Sciatic nerve (tissue), 2 donors: ENCODE results near the gene F7. TPM values are rescaled to one million over a fixed set of nuclear protein-coding genes. Genes with fewer than 3 reads are reported as not detected.
"Not testable (repeated sequence)": the region's sequence is repeated elsewhere in the genome, so short reads cannot be mapped to it uniquely, and the experiment has no call there.

Experiments used
- ATAC-seq: fragments of 200-7000 bp; cut with Tn5 transposase; one replicate; pipeline ENCODE4 v1.9.1; 2020; ENCODE audit warnings: mild to moderate bottlenecking, moderate library complexity
- DNase-seq: peaks from one replicate; pipeline ENCODE4 v3.0.0-alpha.2; 2020; ENCODE audit warnings: low spot score
- intact Hi-C: fragments of 100-400 bp; cut with DNase I; formaldehyde crosslinking; loops from one replicate; pipeline ENCODE4 v1.14.2; 2022
- total RNA-seq: library from RNA; stranded (reverse); fragmentation: NEBNext Ultra II Directional; extraction: Animal tissue kit (Norgen Biotek cat#: 25700); gene quantifications from one replicate; pipeline ENCODE4 v1.2.1, GENCODE V29; 2021
- donor health status: DM: no; HTN: no; CAD: no.
- donor health status: DM: no; HTN: no; CAD: no.

Gene F7
- total RNA-seq, 1 donor from 2014 or later, result 0.27 TPM

DNA sequence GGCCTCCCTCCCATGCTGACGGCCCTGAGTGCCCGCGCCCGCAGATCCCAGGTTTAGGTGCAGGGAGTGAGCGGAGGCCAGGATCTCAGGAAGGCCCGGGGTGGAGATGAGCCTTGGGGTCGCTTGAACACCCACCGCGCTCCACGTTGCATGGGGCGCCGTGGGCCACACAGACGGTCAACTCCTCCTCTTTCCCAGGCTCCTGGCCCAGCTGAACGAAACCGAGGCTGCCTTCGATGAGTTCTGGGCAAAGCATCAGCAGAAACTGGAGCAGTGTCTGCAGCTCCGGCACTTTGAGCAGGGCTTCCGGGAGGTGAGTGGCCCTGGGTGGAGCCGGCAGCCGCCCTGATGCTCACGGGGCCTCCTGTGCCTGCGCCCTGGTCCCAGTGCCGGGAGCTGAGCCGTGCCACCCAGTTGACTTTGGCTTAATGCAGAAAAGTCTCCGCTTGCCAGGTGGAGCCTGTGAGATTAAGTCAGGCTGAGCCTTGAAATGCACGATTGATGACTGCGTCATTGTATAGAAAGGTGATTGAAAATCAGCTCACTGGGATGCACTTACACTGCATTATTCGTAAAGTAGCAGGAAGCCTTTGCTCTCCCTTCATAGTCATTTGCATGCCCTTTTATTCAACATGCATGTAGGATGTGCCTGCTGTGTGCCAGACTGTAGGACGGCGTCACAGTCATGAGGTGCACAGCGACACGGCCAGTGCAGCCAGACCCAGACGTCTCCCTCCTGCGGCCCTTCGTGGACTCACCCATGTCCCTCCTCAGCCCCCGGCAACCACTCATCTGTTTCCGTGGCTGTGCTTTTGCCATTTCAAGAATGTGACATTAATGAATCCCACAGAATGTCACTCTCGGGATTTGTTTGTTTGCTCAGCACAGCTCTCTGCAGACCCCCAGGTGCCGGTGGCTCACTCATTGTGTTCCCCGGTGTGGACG, 35.5 kb upstream of the F7 start:
- DNase-seq (no peak), ATAC-seq (no peak)
- intact Hi-C loops, result no loop called here

DNA sequence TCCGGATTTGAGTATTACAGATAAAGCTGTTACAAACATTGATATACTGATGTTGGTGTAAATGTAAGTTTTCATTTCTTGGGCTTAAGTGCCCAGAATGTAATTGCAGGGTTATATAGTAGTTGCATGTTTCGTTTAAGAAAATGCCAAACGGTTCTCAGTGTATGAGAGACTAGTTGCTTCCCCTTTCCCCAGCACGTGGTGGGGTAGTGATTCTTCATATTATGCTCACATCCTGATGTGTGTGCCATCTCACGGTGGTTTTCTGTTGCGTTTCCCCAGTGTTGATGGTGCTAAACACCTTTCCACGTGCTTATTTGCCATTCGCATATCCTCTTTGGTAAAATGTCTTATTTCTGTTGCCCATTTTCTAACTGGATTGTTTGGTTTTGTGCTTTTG, 34.7 kb upstream of the F7 start:
- ATAC-seq (no peak), DNase-seq (no peak)
- intact Hi-C loops, result no loop called here

DNA sequence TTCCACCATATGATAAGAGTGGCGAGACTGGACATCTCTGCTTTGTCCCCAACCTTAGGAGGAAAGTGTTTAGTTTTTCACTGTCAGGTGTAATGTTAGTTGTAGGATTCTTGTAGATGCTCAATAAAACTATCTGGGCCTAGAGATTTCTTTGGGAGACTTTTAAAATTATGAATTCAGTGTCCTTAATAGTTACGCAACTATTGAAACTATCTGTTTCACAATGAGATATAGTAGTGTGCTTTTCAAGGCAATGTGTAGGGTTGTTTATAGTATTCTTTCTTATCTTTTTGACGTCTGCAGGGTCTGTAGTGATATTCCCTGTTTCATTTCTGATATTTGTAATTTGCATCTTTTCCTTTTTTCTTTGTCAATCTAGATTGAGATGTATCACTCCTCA, 33.2 kb upstream of the F7 start:
- intact Hi-C loops, result no loop called here
- ATAC-seq (no peak), DNase-seq (no peak)

DNA sequence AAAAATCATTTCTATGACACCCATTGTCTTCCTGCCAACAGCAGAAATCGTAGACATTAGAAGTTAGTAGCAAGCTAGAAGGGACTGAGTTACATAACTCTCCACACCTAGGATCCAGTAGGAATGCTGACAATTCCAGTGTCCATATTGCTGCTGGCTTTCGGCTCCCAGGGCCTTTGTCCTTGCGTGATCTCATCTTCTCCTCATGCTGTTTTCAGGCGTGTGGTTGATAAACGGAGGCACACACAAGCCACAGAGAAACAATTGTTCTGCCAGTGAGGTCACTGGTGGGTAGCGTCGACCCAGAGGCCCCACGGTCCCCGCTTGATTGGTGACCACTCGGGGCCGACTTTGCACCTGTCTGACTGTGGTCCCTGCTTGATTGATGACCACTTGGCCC, 31.6 kb upstream of the F7 start:
- intact Hi-C loops, result no loop called here
- ATAC-seq (no peak), DNase-seq (no peak)

DNA sequence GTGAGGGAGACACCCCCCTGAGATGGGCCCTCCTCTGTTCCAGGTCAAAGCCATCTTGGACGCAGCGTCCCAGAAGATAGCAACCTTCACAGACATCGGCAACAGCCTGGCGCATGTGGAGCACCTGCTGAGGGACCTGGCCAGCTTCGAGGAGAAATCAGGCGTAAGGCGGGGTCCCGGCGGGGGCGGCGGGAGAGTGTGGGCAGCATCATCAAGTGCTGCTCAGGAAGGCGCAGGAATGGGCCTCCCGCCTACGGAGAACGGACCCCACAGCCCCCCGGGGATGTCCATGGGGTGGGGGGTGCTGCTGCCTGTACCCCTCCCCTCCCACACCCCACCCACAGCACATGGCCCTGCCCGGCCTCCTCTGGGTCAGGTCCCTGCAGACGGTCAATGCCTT, 31.2 kb upstream of the F7 start:
- ATAC-seq, result peak; percentile 13
- intact Hi-C loops, result no loop called here
- DNase-seq, result no peak

DNA sequence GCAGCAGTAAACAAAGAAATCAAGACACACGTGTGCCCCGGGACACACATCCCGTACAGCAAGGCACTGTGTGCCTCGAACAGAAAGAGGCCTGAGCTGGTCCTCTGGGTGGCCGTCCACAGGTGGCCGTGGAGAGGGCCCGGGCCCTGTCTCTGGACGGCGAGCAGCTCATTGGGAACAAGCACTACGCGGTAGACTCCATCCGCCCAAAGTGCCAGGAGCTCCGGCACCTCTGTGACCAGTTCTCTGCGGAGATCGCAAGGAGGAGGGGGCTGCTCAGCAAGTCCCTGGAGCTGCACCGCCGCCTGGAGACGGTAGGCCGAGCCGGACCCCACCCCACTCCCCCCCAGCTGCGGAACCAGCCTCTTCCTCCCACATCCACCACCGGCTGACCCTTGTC, 30.7 kb upstream of the F7 start:
- ATAC-seq (peak; percentile 12), DNase-seq (no peak)
- intact Hi-C loops, result no loop called here

DNA sequence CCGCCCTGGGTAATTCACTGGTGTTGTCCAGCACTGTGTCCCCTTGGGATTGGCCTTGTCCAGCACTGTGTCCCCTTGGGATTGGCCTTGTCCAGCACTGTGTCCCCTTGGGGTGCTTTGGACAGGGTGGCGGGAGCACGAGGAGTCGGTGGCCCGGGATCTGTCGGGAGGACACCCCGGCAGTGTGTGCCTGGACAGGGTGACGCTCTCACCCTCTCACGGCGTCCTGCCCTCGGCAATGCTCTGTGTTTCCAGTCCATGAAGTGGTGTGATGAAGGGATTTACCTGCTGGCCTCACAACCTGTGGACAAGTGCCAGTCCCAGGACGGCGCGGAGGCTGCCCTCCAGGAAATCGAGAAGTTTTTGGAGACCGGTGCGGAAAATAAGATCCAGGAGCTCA, 29.9 kb upstream of the F7 start:
- intact Hi-C loops, result no loop called here
- no peak for DNase-seq
- ATAC-seq, result no peak

DNA sequence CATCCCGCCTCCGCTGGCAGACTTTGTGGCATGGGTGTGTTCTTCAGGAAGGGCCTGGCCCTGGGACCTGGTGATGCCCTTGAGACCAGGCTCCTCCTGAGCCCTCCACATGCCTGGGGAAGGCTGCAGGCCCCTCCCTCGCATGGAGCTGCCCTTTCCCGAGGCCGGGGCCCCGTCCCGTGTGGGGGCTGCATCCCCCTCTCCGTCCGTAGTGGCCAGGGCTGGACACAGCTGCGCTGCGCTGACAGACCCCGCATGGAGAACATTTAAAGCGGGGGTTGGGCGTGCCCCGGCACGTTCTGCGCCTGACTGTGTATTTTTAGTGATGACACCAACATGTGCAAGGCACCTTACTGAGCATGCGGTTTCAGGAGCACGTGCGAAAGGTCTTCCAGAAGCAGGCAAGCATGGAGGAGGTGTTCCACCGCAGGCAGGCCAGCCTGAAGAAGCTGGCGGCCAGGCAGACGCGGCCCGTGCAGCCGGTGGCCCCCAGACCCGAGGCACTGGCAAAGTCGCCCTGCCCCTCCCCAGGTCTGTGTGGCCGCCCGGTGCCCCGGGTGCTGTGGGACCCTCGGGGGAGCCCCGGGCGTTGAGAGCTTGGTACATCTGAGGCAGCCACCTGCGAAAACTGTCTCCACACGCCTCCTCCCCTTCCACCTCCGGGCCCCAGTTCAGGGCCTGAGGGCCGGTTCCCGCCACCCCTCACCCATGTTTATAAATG, 28.8 kb upstream of the F7 start:
- DNase-seq (no peak), ATAC-seq (no peak)
- intact Hi-C loops, result no loop called here

DNA sequence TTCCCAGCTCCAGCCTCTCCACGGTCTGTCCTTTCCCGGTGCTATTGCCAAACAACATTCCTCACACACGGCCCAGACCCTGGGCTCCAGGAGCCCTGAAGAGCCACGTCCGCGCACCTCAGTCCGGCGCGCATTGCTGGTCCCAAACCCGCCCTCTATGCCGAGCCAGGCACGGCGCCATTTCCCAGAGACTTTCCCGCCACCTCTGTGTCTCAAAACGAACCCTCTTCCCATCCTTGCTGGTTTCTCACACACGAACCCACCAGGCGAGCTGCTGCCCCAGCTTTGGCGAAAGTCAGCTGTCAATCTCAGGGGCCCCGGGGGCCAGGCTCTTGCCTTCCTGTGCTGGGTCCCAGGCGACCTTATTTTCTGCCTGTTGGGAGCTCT, 28.0 kb upstream of the F7 start:
- DNase-seq (no peak), ATAC-seq (no peak)
- intact Hi-C loops, result no loop called here

DNA sequence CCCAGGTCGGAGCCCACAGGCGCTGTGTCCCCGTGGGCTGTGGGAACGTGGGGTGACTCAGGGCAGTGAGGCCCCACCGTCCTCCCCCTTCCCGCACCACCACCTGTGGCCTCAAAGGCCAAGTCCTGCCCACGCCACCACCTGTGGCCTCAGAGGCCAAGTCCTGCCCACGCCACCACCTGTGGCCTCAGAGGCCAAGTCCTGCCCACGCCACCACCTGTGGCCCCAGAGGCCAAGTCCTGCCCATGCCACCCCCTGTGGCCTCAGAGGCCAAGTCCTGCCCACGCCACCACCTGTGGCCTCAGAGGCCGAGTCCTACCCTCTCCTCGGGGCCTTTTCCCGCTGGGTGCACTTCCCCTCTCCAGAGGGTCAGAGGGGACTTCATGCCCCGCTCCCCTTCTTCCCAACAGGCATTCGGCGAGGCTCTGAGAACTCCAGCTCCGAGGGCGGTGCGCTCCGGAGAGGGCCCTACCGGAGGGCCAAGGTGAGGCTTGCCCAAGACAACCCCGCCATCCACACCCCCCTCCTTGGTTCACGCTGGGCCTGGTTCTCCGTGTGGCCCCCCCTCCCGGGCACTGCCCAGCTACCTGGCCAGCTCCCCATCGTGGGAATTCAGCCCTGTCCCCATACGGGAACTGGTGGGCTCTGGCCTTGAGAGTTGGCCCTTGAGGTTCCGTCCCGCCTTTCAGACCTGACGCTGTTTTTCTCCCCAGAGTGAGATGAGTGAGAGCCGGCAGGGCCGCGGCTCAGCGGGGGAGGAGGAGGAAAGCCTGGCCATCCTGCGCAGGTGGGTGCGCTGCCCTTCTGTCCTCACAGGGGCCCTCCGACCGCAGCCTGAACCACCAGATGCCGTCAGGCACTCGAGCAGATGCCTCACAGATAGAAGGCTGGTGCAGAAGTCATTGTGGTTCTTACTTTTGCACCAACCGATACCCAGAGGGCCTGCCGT, 27.4 kb upstream of the F7 start:
- DNase-seq, result no peak
- no peak for ATAC-seq
- intact Hi-C loops, result no loop called here

DNA sequence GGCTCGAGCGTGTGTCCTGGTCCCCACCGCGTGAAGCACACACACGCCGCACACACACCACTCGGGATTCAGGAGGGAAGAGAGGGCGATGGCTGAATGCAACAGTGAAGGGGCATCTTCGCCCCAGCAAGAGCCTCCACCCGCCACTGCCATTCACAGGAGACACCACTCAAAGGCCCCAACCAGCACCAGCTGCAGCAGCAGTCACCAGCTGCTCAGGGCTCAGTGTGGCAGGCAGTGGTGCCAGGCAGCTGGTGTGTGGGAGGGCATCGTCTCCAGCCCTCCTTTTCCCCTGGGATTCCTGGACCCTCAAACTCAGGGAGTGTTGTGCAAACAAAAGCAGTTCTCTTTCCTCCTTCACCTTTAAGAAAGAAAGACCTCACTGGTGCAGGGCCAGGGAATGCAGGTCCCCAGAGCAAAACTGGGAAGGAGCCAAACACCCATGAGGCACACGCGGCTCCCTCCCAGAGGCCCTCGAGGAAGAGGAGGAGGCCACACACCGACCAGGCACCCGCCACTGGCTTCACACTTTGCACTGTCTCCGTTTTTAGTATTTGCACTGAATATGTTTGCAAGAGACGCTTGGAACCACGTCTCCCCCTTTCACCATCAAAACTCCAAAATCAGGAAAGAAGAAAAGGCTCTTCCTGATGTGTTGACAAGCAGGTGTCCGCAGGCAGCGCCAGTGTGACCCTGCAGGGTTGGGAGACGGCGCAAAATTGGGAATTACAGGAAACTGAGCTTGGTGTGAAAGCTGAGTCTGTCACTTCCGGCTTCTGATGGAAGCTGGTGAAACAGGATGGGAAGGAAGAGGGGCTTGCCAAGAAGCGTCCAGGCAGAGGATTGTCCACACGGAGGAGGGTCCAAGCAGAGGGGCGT, 26.4 kb upstream of the F7 start:
- ATAC-seq (no peak), DNase-seq (no peak)
- intact Hi-C loops, result no loop called here

DNA sequence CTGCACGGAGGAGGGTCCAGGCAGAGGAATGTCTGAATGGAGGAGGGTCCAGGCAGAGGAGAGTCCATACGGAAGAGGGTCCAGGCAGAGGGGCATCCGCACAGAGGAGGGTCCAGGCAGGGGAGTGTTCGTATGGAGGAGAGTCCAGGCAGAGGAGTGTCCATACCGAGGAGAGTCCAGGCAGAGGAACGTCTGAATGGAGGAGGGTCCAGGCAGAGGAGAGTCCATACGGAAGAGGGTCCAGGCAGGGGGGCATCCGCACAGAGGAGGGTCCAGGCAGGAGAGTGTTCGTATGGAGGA, 25.9 kb upstream of the F7 start:
- intact Hi-C loops, ATAC-seq, DNase-seq: not testable (repeated sequence)

DNA sequence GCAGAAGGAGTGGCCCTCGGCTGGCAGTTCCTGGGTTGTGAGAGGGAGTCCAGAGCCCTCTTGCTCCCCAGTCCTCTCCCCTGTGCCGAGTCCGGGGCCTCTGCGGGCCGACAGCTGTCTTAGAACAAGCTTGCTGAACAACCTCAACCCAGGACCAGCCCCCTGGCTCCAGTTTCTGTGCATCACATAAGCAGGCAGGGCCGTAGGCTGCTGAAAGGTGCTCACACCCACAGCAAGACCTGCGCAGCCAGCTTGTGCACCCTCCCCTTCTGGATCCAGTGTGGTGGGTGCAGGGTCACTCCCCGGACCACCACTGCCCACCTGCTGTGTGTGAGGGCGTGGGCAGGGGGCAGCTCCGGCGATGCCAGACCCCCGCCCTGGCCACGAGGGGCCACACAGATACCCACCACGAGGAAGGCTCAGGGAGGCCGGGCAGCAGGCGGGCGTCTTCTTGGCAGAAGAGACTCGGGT, 25.2 kb upstream of the F7 start:
- intact Hi-C loops, result no loop called here
- ATAC-seq, result no peak
- no peak for DNase-seq

DNA sequence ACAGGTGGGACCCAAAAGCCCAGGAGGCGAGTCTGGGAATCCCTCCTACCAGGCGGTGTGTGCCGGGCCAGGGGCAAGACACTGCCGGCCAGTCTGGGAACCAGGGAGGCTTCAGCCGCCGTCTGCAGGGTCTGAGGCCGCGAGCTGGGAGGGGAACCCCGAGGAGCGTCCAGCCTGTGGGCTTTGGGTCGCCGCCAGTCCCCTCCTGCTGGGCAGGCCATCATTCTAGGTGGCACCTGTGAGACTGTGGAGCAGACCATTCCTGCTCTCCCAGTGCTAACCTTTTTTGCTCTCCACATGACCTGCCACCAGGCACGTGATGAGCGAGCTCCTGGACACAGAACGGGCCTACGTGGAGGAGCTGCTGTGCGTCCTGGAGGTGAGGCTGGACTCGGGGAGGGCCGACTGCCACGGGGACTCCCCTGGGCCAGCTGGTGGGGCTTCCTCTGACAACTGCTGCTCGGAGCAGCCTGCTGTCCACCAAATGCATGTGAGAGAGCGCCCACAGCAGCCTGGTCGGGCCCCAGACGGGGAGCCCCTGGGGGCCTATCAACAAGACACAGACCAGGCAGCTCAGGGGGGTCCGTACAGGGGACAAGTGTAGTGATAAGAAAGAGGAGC, 24.6 kb upstream of the F7 start:
- no peak for ATAC-seq
- intact Hi-C loops, result no loop called here
- no peak for DNase-seq

DNA sequence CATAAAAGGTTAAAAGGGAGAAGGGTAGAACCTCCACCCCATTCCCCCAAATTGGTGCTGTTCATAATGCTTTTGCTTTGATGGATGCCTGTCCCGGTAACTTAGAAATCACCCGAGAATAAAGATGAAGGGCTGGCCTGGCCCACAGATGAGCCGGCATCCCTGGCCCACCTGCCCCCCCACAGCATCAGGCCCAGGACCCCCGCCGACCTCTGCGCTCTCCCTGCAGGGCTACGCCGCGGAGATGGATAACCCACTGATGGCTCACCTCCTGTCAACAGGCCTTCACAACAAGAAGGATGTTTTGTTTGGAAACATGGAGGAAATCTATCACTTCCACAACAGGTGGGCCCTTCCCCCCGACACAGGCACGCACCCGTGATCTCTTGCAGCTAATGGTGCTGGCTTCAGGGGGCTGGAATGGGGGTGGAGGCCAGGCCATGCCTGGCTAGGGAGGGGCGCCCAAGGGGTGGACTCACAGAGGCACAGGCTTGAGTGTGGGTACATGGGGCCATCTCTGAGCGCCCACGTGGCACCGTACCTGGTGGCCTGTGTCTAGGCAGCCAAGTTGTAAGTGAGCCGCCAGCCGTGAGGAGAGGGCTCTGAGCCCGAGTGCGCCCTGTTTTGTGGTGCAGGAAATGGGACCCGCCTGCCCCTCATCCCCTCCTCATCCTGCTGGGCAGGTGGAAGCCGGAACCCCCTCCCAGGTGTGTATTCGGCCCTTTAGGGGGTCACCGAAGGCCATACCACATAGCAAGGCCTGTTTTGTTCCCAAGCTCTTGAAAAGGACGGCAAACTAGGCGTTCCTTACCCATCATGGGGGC, 23.2 kb upstream of the F7 start:
- no peak for DNase-seq

DNA sequence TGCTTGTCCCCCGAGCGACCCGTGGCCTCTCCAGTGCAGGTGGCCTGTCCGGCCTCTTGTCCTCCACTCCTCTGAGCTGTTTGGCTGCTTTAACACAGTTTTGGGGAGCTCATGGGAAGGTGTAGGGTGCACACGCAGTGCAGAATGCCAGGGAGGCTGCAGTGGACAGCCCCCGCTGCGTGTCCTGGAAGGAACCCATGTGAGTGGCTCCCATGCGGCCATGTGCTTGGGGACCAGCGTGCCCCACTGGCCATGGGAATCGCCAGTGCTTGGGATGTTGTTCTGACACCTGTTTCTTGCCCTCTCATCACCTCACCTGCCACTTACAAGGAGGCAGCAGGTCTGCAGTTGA, 22.6 kb upstream of the F7 start:
- ATAC-seq, result no peak
- DNase-seq, result no peak

More for the DNA sequence above, 23.2 kb upstream of the F7 start:
- intact Hi-C loops, result no loop called here
- no peak for ATAC-seq

DNA sequence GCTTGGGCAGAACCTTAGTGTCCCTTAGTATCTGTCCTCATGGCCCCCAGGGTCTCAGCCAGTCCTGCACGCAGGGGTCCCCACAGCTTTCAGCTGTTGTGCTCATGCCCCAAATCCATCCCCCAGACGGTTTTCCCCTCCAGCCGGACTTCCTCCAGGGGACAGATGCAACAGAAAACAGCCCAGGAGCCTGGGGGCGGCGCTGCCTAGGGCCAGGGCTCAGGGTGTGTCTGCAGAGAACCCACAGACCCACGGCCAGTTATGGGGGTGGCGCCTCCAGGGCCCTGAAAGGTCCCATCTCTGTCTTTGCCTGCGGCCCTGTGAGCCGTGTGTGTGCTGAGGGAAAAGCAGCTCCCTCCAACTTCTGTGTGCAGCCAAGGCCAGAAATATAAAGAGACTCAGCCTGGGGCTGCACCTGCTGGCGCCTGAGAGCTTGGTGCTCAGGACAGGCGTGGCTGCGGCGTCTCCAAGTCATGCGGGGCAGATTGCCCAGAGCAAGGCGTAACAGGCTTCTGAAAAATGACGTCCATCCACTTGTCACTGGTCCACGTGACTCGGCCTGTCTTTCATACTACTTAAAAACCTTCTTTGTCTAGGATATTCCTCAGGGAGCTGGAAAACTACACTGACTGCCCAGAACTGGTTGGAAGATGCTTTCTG, 22.1 kb upstream of the F7 start:
- peak; percentile 82 for ATAC-seq

More for the DNA sequence above, 22.6 kb upstream of the F7 start:
- intact Hi-C loops, result no loop called here

More for the DNA sequence above, 22.1 kb upstream of the F7 start:
- intact Hi-C loops, result no loop called here
- no peak for DNase-seq
